B cell (primary cell): Measurements from ENCODE around the gene NHEJ1. TPM values are rescaled to one million over a fixed set of nuclear protein-coding genes. Genes with fewer than 3 reads are reported as not detected.

Experiments used
- ATAC-seq: fragments of 200-7000 bp; cut with Tn5 transposase; one replicate; pipeline ENCODE4 v1.10.0; 2021; ENCODE audit warnings: low read depth, mild to moderate bottlenecking, moderate number of reproducible peaks, moderate library complexity
- CTCF ChIA-PET: fragments of 350-600 bp; sonication (Branson Sonifier 250); formaldehyde crosslinking; loops from one replicate; lab custom pipeline; 2021; ENCODE audit warnings: antibody characterized with exemption, inconsistent platforms; lab: Charles Lee
- POLR2A ChIA-PET: fragments of 350-600 bp; sonication (Branson Sonifier 250); formaldehyde crosslinking; loops from one replicate; lab custom pipeline; 2021; ENCODE audit warnings: antibody characterized with exemption; lab: Charles Lee
- DNase-seq: peaks from one replicate; pipeline ENCODE4 v3.0.0; 2013
- H2AFZ ChIP-seq: 2 replicates; pipeline ENCODE4 v1.6.1; 2012; ENCODE audit warnings: mild to moderate bottlenecking, low read depth, low read length; ENCODE audit not compliant: insufficient read depth, poor library complexity, severe bottlenecking
- H3K27ac ChIP-seq, 2 donors: 1 replicate in 1 of 2; 2 replicates in 1 of 2; pipeline ENCODE4 v1.5.1; 2012 to 2013; ENCODE audit warnings: low read length in 2 of 2, mild to moderate bottlenecking in 2 of 2, moderate library complexity in 1 of 2
- H3K27me3 ChIP-seq, 4 experiments: fragments of 200-600 bp in 1 of 4; sonication (generic) in 1 of 4; replicated peaks in 1 of 4; 1 replicate in 2 of 4; 2 replicates in 2 of 4; pipeline versions ENCODE4 v1.6.1 to v1.7.0; 2013 to 2016; ENCODE audit warnings: low read length in 3 of 4, mild to moderate bottlenecking in 2 of 4, mixed read lengths in 1 of 4, moderate library complexity in 1 of 4; ENCODE audit not compliant: insufficient read depth in 4 of 4, control insufficient read depth in 3 of 4; ENCODE audit errors: control extremely low read depth in 1 of 4
- H3K36me3 ChIP-seq, 2 experiments: replicated peaks in 1 of 2; 1 replicate in 1 of 2; 2 replicates in 1 of 2; pipeline versions ENCODE4 v1.6.1 to v1.7.1; 2013; ENCODE audit warnings: low read length in 1 of 2; ENCODE audit not compliant: insufficient read depth in 2 of 2, control insufficient read depth in 1 of 2; ENCODE audit errors: control extremely low read depth in 1 of 2, extremely low read depth in 1 of 2
- H3K4me1 ChIP-seq, 2 donors: fragments of 200-600 bp in 1 of 2; sonication (generic) in 1 of 2; 1 replicate in 1 of 2; 2 replicates in 1 of 2; pipeline versions ENCODE4 v1.5.1 to v1.6.1; 2013 to 2017; ENCODE audit warnings: low read length in 2 of 2; ENCODE audit not compliant: control insufficient read depth in 2 of 2, insufficient read depth in 2 of 2
- H3K4me2 ChIP-seq: replicated peaks from 2 replicates; pipeline ENCODE3; 2012; ENCODE audit warnings: mild to moderate bottlenecking, low read depth, low read length; ENCODE audit not compliant: poor library complexity, severe bottlenecking
- H3K4me3 ChIP-seq, 5 experiments: fragments of 200-600 bp in 1 of 5; sonication (generic) in 1 of 5; 1 replicate in 3 of 5; 2 replicates in 2 of 5; pipeline versions ENCODE4 v1.5.1 to v1.7.0; 2011 to 2016; ENCODE audit warnings: low read length in 4 of 5, mild to moderate bottlenecking in 4 of 5, low read depth in 2 of 5, control low read depth in 1 of 5, moderate library complexity in 1 of 5; ENCODE audit not compliant: insufficient read depth in 1 of 5; ENCODE audit errors: control extremely low read depth in 1 of 5, extremely low read depth in 1 of 5
- H3K79me2 ChIP-seq: fragments of 200-600 bp; sonication (generic); one replicate; pipeline ENCODE4 v1.6.0; 2016; ENCODE audit warnings: low read length; ENCODE audit not compliant: control insufficient read depth, insufficient read depth
- H3K9ac ChIP-seq: fragments of 200-600 bp; sonication (generic); 2 replicates; pipeline ENCODE4 v1.6.1; 2017; ENCODE audit warnings: mild to moderate bottlenecking, low read length, moderate library complexity
- H3K9me3 ChIP-seq, 3 donors: one replicate each; pipeline versions ENCODE4 v1.6.1 to v1.7.1; 2013; ENCODE audit warnings: low read length in 2 of 3; ENCODE audit not compliant: control insufficient read depth in 2 of 3, insufficient read depth in 1 of 3; ENCODE audit errors: control extremely low read depth in 1 of 3
- H4K20me1 ChIP-seq: 2 replicates; pipeline ENCODE4 v1.6.0; 2012; ENCODE audit warnings: mild to moderate bottlenecking, low read length; ENCODE audit not compliant: insufficient read depth, control insufficient read depth, poor library complexity, severe bottlenecking
- H3K27ac Mint-ChIP-seq: one replicate; pipeline ENCODE4 v1.8.0; 2021; ENCODE audit warnings: mixed read lengths
- H3K27me3 Mint-ChIP-seq: one replicate; pipeline ENCODE4 v1.8.0; 2021; ENCODE audit warnings: mixed read lengths
- H3K4me1 Mint-ChIP-seq: one replicate; pipeline ENCODE4 v1.8.0; 2021; ENCODE audit warnings: mixed read lengths
- H3K4me3 Mint-ChIP-seq: one replicate; pipeline ENCODE4 v1.8.0; 2021; ENCODE audit warnings: mixed read lengths
- H3K9me3 Mint-ChIP-seq: one replicate; pipeline ENCODE4 v1.8.0; 2022; ENCODE audit warnings: mixed read lengths; ENCODE audit not compliant: insufficient read depth
- CTCF ChIP-seq: fragments of 200-600 bp; IDR thresholded peaks from one replicate; pipeline ENCODE4 v1.8.0; 2022; ENCODE audit warnings: antibody characterized with exemption, mild to moderate bottlenecking
- EZH2 ChIP-seq: IDR thresholded peaks from 2 replicates; pipeline ENCODE4 v1.6.1; 2012; ENCODE audit warnings: borderline replicate concordance, low read depth, mild to moderate bottlenecking, moderate library complexity, low read length; ENCODE audit not compliant: insufficient read depth, poor library complexity, severe bottlenecking
- WGBS: methylation state at CpG from one replicate; pipeline ENCODE4 v1.1.5; 2013; ENCODE audit warnings: missing lambda C conversion rate; ENCODE audit not compliant: insufficient coverage; 5-methylcytosine and 5-hydroxymethylcytosine counted together
- intact Hi-C: fragments of 100-400 bp; cut with micrococcal nuclease; formaldehyde crosslinking; loops from one replicate; pipeline ENCODE4 v1.10.0; 2022
- polyA plus RNA-seq: library from polyadenylated mRNA; depleted of rRNA; stranded (reverse); fragments of >200 nt; gene quantifications from 2 replicates; pipeline ENCODE4 v1.2.3, GENCODE V29; 2012
- total RNA-seq, 2 donors: library from RNA; stranded (reverse); fragments of 120-200 nt in 1 of 2; gene quantifications; 1 replicate in 1 of 2; 2 replicates in 1 of 2; pipeline versions ENCODE4 v1.2.3 to v1.2.4, GENCODE V29; 2013 to 2022

Gene NHEJ1
- total and polyA plus RNA-seq, 2 donors (not counting 1 experiment from before 2014, with no cell fraction given), result 14.9 to 25.0 TPM

- ChIA-PET POLR2A (no interaction called here), CTCF (interaction anchor here (1.0 to 1.4 kb wide), 2 partner anchors 9 to 19 kb away, joined by 3 read pairs; no protein-coding TSS in a partner anchor)
- intact Hi-C loops, result no loop called here
- no peak for DNase-seq
- Mint-ChIP-seq H3K27ac (no peak overlapping the region), H3K9me3 (no peaks in the 10 kb centered on the region), H3K4me1 (peaks cover 6% of the 10 kb centered on the region), H3K27me3 (peaks cover 67% of the 10 kb centered on the region), H3K4me3 (no peak overlapping the region)
- no peak overlapping the region for H3K4me3 ChIP-seq
- H2AFZ ChIP-seq, result no peak overlapping the region
- H3K79me2 ChIP-seq, result no peaks in the 10 kb centered on the region
- 11% methylated on average over 1 of the region's 1 CpG for WGBS
- TF ChIP-seq CTCF (no peak), EZH2 (no peak)
- no peak overlapping the region for H3K9ac ChIP-seq
- H3K36me3 ChIP-seq, result no peaks in the 10 kb centered on the region
- no peak overlapping the region for H3K27ac ChIP-seq
- no peak for ATAC-seq
- H3K4me1 ChIP-seq, result no peaks in the 10 kb centered on the region
- no peak overlapping the region for H3K4me2 ChIP-seq
- H4K20me1 ChIP-seq, result no peaks in the 10 kb centered on the region
- H3K27me3 ChIP-seq, result peaks cover 0 to 49% (median 24%) of the 10 kb centered on the region in 4 experiments
- peaks cover 0 to 8% (median 0%) of the 10 kb centered on the region in 3 donors for H3K9me3 ChIP-seq
Observed at GRCh38 chr2:219038600-219038999, 122.0 kb downstream of the NHEJ1 start.

- H3K27me3 Mint-ChIP-seq, result peaks cover 73% of the 10 kb centered on the region
- no peak for DNase-seq
Observed at GRCh38 chr2:219037783-219038499, 122.7 kb downstream of the NHEJ1 start.

More at GRCh38 chr2:219037783-219038499, 122.7 kb downstream of the NHEJ1 start:
- ChIA-PET POLR2A (no interaction called here), CTCF (interaction anchor here (1.4 kb wide), 1 partner anchor 20 kb away, joined by 3 read pairs; no protein-coding TSS in a partner anchor)
- Mint-ChIP-seq H3K4me1 (peaks cover 6% of the 10 kb centered on the region), H3K9me3 (no peaks in the 10 kb centered on the region), H3K4me3 (no peak overlapping the region), H3K27ac (no peak overlapping the region)
- peaks cover 0 to 43% (median 22%) of the 10 kb centered on the region in 4 experiments for H3K27me3 ChIP-seq
- no peaks in the 10 kb centered on the region for H3K4me1 ChIP-seq
- 58% methylated on average over 4 of the region's 8 CpGs for WGBS
- H3K4me3 ChIP-seq, result no peak overlapping the region
- no peak for ATAC-seq
- TF ChIP-seq EZH2, result no peak
- no peak for TF ChIP-seq CTCF
- no peaks in the 10 kb centered on the region for H4K20me1 ChIP-seq
- peaks cover 0 to 8% (median 0%) of the 10 kb centered on the region in 3 donors for H3K9me3 ChIP-seq
- no peak overlapping the region for H3K27ac ChIP-seq
- no peak overlapping the region for H3K9ac ChIP-seq
- no peak overlapping the region for H3K4me2 ChIP-seq
- no peaks in the 10 kb centered on the region for H3K79me2 ChIP-seq
- H2AFZ ChIP-seq, result no peak overlapping the region
- intact Hi-C loops, result no loop called here
- H3K36me3 ChIP-seq, result no peaks in the 10 kb centered on the region
